Dedifferentiated amniotic fluid mesenchymal stem cell (primary cell): ENCODE measurements around the gene GRIN2C.
"Not testable (repeated sequence)": the region's sequence is repeated elsewhere in the genome, so short reads cannot be mapped to it uniquely, and the experiment has no call there.

Source experiments
- DNase-seq: peaks from one replicate; pipeline ENCODE4 v3.0.0-alpha.2; 2016; ENCODE audit errors: extremely low spot score

GRIN2C gene

DNA sequence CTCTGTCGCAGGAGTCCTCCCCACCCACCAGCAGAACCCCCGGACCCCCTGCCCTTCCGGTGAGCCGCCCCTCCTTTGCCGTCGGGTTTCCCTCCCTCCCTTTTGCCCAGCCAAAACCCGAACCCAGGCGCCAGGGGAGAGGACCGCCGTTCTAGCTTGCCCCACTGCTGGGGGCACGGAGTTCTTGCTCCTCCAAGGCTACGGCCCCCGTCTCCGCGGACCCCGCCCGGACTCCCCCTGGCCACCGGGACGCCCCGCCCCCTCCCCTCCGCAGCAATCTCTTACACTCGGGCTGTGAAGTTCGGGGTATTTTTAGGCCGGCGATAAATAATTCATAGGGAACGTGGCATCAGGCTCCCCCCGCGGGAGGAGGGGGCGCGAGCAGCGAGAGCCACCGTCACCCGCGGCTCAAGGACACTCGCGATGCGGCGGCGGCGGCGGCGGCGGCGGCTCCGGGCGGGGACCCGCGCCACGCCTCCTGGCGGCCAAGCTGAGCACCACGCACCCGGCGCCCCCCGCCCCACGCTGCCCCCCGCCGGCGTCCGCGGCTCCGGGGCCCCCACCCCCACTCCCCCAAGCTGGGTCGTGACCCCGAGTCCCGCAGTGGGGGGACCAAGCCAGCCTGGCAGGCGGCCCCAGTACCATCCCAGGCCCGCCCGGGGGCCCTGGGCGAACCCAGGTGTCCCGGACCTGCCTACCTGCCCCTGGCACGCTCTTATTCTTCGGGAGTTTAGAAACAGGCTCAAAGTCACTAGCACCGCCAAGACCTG is at the start of gene GRIN2C:
GRIN2C (minus strand) TSS at position 427 of the 770 bp plus-strand sequence. CDS start 4,793 bp downstream, outside the sequence.
- no peak for DNase-seq

DNA sequence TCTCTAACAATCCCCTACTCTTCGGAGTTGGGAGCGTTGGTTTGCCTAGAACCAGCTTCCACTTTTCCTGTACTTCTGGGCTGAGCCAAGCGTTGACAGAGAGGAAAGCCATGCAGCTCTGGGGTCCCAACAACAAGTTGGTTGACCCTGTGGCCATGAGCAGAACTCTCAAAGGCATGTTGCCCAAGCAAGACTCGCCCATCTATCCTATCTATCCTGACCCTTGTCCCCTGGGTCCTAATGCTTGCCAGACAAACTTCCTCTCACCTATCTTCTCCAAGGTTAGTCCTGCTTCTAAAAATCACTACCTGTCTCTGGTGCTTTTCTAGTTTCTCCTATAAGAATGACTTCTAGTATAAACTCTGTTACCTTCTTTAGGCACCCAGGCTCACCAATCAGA is 49.4 kb upstream of the GRIN2C start:
- not testable (repeated sequence) for DNase-seq

- DNase-seq, result no peak
Observed at GRCh38 chr17:74907012-74907411, 47.3 kb upstream of the GRIN2C start.

DNA sequence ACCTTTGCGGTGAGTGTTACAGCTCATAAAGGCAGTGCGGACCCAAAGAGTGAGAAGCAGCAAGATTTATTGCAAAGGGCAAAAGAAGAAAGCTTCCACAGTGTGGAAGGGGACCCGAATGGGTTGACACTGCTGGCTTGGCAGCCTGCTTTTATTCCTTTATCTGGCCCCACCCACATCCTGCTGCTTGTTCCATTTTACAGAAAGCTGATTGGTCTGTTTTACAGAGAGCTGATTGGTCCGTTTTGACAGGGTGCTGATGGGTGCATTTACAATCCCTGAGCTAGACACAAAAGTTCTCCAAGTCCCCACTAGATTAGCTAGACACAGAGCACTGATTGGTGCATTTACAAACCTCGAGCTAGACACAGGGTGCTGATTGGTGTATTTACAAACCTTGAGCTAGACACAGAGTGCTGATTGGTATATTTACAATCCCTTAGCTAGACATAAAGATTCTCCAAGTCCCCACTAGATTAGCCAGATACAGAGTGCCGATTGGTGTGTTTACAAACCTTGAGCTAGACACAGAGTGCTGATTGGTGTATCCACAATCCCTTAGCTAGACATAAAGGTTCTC is 46.6 kb upstream of the GRIN2C start:
- not testable (repeated sequence) for DNase-seq

DNA sequence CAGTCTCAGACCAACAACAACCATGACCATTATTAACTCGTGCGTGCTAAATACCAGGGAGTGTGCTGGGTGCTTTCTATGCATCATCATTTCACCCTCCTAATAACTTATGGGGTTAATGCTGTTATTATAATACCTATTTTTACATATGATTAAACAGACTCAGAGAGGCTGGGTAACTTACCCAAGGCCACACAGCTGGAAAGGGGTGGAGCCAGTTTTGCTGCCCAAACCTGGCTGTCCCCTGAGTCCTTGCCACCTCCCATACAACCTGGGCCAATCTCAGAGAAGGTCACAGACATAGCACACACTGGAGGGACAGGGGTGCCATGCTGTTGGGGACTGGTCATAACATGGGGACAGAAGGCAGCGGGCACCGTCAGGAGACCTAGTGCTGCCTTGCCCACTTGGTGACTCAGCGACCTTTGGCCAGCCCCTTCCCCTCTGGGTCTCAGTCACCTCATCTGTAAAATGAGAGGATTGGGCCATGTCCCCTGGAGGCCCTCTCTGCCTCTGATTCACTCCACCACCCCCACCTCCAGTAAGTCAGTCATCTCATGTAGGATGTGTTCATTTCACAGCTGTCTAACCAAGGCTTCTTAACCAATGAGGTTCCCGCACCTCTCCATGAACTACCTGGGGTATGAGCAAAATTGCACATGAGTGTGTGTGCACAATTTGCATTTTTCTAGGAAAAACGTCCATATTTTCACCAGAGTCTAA is 45.2 kb upstream of the GRIN2C start:
- no peak for DNase-seq

DNA sequence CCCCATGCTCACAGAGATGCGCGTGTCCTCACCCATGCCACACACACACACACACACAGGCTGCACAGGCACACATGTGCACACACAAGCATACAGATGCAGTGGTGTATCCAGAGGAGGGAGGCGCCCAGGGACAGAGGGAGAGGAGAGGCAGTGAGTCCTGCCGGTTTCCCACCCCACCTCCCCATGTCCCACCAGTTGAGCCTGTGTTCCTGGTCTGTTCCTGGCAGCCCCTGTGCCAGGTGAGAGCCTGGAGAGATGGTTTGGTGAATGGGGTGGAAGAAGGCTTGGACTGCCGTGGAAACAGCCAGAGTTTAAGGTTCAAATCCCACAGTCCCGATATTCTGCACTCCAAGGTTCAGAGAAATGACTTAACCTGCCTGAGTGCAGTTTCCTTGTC is 44.0 kb upstream of the GRIN2C start:
- DNase-seq, result no peak

DNA sequence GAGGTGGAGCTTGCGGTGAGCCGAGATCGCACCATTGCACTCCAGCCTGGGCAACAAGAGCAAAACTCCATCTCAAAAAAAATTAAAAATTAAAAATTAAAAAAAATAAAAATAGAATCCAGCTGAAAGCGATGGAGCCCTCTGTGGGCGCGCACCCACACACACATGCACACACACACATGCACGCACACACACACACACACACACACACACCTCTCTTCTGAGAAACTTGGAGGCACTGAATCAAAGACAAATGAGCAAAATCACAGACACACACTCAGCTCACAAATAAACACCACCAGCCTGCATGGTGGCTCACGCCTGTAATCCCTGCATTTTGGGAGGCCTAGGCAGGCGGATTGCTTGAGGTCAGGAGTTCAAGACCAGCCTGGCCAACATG is 43.3 kb upstream of the GRIN2C start:
- no peak for DNase-seq

GRCh38 chr17:74901353-74902135 is 41.9 kb upstream of the GRIN2C start:
- DNase-seq, result no peak

GRCh38 chr17:74900208-74900607 is 40.5 kb upstream of the GRIN2C start:
- no peak for DNase-seq

- no peak for DNase-seq
Observed at GRCh38 chr17:74898376-74898946, 38.8 kb upstream of the GRIN2C start.

- DNase-seq, result no peak
Observed at GRCh38 chr17:74893936-74894671, 34.4 kb upstream of the GRIN2C start.

- no peak for DNase-seq
Observed at GRCh38 chr17:74892974-74893911, 33.6 kb upstream of the GRIN2C start, which contains the start of gene FADS6. Gene FADS6 (minus strand): TSS chr17:74893633. CDS start chr17:74893595, 38 bp downstream.

- no peak for DNase-seq
Observed at GRCh38 chr17:74892013-74892841, 32.5 kb upstream of the GRIN2C start.

DNA sequence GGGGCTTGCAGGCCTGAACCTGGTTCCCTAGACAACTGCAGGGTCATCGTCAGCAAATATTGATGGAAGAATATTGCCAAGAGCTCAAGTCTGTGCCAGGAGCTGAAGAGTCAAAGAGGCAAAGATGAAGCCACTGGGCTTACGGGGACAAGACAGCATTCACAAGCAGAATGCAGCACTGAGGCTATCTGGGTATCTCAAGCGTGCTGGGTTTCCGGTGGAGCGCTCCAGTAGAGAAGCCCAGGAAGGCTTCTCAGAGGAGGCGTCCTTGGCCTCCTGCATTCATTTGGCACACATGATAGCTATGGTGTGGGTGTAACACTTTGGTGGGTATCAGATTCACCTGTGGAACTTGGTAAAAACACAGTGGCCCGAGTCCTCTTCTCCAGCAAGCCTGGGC is 30.9 kb upstream of the GRIN2C start:
- no peak for DNase-seq

- no peak for DNase-seq
Observed at GRCh38 chr17:74888469-74888868, 28.8 kb upstream of the GRIN2C start.

DNA sequence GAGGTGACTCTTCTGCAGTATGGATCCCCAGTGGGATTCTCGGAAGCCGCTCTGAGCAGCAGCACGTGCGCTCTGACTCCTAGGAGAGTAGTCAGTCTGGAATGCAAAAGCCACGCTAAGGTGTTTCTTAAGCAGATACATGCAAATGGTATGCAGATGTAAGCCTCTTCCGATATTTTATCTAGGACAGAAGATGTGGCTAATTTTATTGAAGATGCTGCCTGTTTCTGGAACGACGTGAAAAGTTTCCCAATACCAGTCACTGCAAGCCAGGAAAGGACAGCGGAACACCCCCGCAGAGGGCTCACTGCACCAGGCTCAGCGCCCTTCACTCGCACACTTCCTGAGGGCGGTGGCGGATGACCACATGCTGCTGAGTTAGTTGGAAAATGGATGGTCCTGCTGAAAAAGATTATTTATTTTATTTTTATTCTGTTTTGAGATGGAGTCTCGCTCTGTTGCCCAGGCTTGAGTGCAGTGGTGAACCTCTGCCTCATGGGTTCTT is 23.6 kb upstream of the GRIN2C start:
- no peak for DNase-seq

GRCh38 chr17:74882517-74883240 is 23.0 kb upstream of the GRIN2C start:
- DNase-seq, result no peak

DNA sequence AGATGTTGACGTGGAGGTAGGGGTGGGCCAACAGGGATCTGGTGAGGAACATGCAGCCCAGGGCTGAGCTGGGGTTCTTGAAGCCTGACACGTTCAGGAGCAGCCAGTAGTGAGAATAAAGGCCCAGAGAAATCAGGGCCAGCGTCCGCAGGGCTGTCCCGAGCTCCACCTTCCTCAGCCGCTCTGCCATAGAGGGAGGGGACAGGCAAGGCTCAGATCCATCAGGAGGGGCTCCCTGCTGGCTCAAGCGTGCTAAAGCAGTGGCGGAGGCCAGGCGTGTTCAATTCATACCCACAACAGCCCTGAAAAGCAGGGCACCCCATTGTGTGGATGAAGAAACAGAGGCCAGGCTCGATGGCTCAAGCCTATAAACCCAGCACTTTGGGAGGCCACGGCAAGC is 21.4 kb upstream of the GRIN2C start:
- no peak for DNase-seq
